Measurements from ENCODE around the gene ATOX1.
"Not testable (repeated sequence)": the region's sequence is repeated elsewhere in the genome, so short reads cannot be mapped to it uniquely, and the experiment has no call there.

The ATOX1 gene, protein sequence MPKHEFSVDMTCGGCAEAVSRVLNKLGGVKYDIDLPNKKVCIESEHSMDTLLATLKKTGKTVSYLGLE

GRCh38 chr5:151758430-151759241 is at the start of gene ATOX1:
ATOX1 (minus strand) TSS chr5:151758631; CDS start chr5:151758551, 80 bp downstream.
- peak; percentile 91 for DNase-seq

- no peak for DNase-seq
Observed at GRCh38 chr5:151805414-151806223, 47.2 kb upstream of the ATOX1 start.

DNA sequence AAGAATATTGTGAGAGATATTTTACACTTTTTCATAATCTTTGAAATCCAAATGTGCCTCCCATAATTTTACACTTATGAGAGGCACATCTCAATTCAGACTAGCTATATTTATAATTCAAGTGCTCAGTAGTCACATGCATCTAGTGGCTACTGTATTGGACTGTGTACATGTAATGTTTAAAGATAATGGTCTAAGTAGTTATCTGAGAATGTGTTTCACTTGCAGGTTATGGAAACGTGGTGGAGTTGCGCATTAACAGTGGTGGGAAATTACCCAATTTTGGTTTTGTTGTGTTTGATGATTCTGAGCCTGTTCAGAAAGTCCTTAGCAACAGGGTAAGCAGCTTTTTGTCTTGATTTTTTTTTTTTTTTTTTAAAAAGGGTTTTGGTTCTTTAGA is 42.1 kb upstream of the ATOX1 start:
- DNase-seq = no peak

- DNase-seq = no peak
Observed at GRCh38 chr5:151799407-151799806, 41.0 kb upstream of the ATOX1 start.

DNA sequence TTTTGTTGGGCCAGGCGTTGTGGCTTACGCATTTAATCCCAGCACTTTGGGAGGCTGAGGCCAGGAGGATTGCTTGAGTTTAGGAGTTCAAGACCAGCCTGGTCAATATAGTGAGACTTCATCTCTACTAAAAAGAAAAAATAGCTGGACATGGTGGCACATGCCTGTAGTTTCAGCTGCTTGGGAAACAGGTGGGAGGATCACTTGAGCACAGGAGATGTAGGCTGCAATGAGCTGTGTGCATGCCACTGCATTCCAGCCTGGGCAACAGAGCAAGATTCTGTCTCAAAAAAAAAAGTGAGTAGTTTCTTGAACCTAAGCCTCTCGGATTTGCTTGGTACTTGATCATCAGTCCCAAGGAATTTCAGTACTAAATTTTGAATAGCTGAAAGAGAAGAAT is 40.2 kb upstream of the ATOX1 start:
- DNase-seq = no peak

DNA sequence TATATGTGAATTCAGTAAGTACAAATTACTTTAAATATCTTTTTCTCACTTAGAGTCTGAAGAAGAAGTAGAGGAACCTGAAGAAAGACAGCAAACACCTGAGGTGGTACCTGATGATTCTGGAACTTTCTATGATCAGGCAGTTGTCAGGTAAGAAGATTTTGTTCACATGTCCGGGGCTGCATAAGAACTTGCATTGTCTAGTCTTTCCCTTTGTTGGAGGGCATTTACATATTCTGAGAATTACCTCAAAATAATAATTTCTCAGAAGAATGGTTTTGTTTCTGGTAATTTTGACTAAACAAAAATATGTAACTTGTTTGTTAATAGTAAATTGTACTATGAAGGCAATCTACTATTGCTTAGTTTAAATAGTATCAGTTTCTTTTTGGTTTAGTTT is 37.0 kb upstream of the ATOX1 start:
- no peak for DNase-seq

DNA sequence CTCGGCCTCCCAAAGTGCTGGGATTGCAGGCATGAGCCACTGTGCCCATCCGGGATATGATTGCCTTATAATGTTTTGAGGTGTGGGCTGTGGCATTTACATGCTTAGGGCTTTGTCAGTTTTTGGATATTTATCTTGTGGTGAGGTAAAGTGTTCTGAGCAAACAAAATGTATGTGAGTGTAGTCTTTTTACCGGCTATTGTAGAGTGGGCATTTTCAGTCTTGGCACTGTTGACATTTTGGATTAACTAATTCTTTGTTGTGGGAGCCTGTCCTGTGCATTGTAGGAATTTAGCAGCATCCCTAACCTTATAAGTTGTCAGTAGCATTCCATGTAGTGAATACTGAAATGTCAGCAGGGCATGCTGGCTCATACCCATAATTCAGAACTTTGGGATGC is 34.9 kb upstream of the ATOX1 start:
- DNase-seq = no peak

- no peak for DNase-seq
Observed at GRCh38 chr5:151787817-151788216, 29.4 kb upstream of the ATOX1 start.

GRCh38 chr5:151786468-151786867 is 28.0 kb upstream of the ATOX1 start:
- DNase-seq = no peak

- no peak for DNase-seq
Observed at GRCh38 chr5:151784141-151784540, 25.7 kb upstream of the ATOX1 start.

DNA sequence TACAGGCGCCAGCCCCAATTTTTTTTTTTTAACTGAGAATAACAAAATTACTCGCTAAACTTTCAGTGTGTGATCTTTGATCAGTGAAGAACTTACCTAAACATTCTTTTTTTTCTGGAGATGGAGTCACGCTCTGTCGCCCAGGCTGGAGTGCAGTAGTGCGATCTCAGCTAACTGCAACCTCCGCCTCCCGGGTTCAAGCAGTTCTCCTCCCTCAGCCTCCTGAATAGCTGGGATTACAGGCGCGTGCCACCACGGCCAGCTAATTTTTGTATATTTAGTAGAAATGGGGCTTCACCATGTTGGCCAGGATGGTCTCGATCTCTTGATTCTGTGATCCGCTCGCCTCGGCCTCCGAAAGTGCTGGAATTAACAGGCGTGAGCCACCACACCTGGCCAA is 25.2 kb upstream of the ATOX1 start:
- not testable (repeated sequence) for DNase-seq

DNA sequence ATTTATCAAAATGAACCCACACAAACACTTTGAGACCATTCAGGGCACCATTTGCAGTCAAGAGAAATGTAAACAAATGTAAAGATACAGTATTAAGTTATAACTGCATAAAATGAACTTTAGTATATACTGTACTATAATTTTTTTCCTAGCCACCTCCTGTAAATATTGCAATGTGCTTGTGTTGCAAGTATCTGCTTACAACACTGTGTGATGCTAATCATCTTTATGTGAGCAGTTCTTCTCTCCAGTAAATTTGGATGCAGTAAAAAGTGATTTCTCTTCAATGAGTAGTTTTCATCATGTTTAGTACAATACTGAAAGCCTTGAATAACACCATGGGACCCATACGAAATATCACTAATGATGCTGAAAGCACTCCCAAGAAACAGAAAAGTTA is 22.8 kb upstream of the ATOX1 start:
- DNase-seq = no peak

DNA sequence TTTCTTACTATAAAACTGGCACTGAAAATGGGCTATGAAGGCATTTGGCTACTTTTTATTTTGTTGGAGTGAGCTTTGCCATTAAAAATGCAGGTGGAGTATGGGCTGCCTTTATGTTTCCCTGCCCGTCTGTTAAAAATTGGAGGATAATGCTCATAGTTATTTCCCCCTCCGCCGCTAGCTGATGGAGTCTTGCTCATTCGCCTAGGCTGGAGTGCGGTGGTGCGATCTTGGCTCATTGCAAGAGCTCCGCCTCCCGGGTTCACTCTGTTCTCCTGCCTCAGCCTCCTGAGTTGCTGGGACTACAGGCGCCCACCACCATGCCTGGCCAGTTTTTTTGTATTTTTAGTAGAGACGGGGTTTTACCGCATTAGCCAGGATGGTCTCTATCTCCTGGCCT is 21.9 kb upstream of the ATOX1 start:
- DNase-seq = no peak

- no peak for DNase-seq
Observed at GRCh38 chr5:151779531-151780125, 21.2 kb upstream of the ATOX1 start.

GRCh38 chr5:151775025-151775606 is 16.7 kb upstream of the ATOX1 start:
- no peak for DNase-seq

- DNase-seq = no peak
Observed at GRCh38 chr5:151773951-151774350, 15.5 kb upstream of the ATOX1 start.

- no peak for DNase-seq
Observed at GRCh38 chr5:151772846-151773561, 14.6 kb upstream of the ATOX1 start.

GRCh38 chr5:151772029-151772845 is 13.8 kb upstream of the ATOX1 start:
- DNase-seq = peak; percentile 40

- DNase-seq = peak; percentile 100
Observed at GRCh38 chr5:151771259-151772028, 13.0 kb upstream of the ATOX1 start, which contains the start of gene G3BP1. G3BP1 (plus strand) TSS chr5:151771954; CDS start chr5:151786621, 14,667 bp downstream.

DNA sequence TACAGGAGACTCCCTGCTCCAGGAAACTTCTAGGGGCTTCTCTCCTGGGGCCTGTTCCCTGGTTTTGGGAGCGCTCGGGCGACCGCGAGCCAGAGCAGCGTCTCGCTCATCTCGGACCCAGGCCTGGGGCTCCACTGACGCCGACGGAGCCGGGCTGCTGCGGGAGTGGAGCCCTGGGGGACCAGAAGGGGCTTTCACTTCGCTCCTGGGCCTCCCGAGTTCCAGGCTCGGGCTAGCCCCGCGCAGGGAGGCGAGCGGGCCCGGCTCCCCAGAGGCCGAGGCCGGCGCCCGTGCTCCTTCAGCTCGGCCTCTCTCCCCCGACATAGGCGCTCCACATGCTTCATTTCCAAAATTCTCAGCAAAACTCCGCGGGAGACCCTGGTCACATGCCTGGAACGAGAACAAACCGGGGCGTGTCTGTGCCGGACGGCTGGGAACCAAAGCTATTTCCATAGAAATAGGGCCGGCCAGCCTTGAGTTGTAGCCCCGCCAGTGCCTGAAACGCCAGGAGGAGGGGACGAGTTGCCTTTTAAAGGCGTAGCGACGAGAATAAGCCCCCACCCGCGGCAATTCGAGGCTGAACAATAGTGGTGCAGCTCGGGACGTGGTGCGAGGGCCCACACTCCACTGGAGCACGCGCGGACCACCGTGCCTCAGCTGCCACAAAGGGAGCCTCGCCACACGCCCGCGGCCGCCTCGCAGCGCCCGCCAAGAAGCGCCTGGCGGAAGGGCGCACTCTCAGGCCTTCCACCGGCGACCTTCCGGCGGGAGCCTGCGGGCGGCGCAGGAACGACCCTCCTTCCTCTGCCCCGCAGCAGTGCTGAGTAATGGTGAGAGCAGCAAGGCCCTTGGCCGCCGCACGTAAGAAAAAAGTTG is 12.2 kb upstream of the ATOX1 start:
- peak; percentile 39 for DNase-seq

All from stimulated activated CD4-positive, alpha-beta T cell treated with anti-CD3 and anti-CD28 coated beads, Interleukin-1b, Interleukin-23, amount 100 ng/mL, for 48 hours (primary cell).